Mucosa of rectum (tissue), 2 donors: ENCODE data around the gene ELL.

ENCODE experiments used
- H3K27ac ChIP-seq, 2 donors: one replicate each; pipeline ENCODE4 v1.7.0; 2013; ENCODE audit warnings: inconsistent platforms in 2 of 2, low read depth in 2 of 2, low read length in 2 of 2
- H3K27me3 ChIP-seq, 2 donors: one replicate each; pipeline ENCODE4 v1.7.0; 2013; ENCODE audit warnings: low read length in 2 of 2; ENCODE audit not compliant: control insufficient read depth in 2 of 2, insufficient read depth in 2 of 2
- H3K36me3 ChIP-seq, 2 donors: one replicate each; pipeline ENCODE4 v1.7.0; 2013; ENCODE audit warnings: low read length in 2 of 2; ENCODE audit not compliant: control insufficient read depth in 2 of 2, insufficient read depth in 2 of 2
- H3K4me1 ChIP-seq, 2 donors: one replicate each; pipeline ENCODE4 v1.7.0; 2013; ENCODE audit warnings: low read length in 2 of 2, mild to moderate bottlenecking in 1 of 2; ENCODE audit not compliant: control insufficient read depth in 2 of 2, insufficient read depth in 2 of 2
- H3K4me3 ChIP-seq, 2 donors: one replicate each; pipeline ENCODE4 v1.7.0; 2013; ENCODE audit warnings: low read length in 2 of 2
- H3K9ac ChIP-seq, 2 donors: one replicate each; pipeline ENCODE4 v1.7.0; 2013; ENCODE audit warnings: low read length in 2 of 2, low read depth in 1 of 2, mild to moderate bottlenecking in 1 of 2
- H3K9me3 ChIP-seq, 2 donors: one replicate each; pipeline ENCODE4 v1.7.0; 2013; ENCODE audit warnings: low read length in 2 of 2; ENCODE audit not compliant: control insufficient read depth in 2 of 2
- donor health status: healthy.
- donor health status: Normal muscosa, but diverticular disease.

Gene ELL

DNA sequence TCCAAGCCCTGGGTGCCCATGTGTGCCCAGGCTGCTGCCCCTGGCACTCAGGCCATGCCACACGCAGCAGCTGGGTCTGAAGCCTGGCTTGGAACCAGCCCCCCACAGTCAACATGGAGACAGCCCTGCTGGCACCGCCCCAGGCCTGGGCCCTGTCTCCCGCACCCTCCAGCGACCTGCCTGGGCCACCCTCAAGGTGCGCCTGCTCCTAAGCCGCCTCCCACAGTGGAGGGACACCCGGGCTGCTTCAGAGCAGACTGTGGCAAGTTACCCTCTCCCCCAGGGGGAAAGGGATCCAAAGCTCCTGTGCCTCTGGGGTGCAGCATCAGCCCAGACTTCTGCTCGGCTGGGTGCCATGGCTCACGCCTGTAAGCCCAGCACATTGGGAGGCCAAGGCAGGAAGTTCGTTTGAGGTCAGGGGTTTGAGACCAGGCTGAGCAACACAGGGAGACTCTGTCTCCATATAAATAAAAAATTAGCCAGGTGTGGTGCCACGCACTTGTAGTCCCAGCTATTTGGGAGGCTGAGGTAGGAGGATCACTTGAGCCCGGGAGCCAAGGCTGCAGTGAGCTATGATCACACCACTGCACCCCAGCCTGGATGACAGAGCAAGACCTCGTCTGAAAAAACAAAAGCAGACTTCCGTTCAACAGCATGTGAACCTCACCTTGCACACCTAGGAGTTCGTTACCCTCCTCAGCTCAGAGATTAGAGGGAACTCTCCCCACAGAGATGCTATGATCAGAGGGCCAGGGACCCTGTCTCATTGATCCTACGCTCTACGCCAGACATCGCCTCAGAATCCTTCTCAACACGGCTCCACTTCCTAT is 15.6 kb downstream of the ELL start:
- no peak overlapping the region for H3K4me3 ChIP-seq
- H3K4me1 ChIP-seq = peaks cover 79 to 82% of the 10 kb centered on the region in 2 donors
- no peaks in the 10 kb centered on the region for H3K36me3 ChIP-seq
- H3K9me3 ChIP-seq = no peaks in the 10 kb centered on the region
- peak overlapping the region in 1 of 2 donors; percentile 59 for H3K9ac ChIP-seq
- peak overlapping the region; percentile 76 to 92 for H3K27ac ChIP-seq
- H3K27me3 ChIP-seq = no peaks in the 10 kb centered on the region

DNA sequence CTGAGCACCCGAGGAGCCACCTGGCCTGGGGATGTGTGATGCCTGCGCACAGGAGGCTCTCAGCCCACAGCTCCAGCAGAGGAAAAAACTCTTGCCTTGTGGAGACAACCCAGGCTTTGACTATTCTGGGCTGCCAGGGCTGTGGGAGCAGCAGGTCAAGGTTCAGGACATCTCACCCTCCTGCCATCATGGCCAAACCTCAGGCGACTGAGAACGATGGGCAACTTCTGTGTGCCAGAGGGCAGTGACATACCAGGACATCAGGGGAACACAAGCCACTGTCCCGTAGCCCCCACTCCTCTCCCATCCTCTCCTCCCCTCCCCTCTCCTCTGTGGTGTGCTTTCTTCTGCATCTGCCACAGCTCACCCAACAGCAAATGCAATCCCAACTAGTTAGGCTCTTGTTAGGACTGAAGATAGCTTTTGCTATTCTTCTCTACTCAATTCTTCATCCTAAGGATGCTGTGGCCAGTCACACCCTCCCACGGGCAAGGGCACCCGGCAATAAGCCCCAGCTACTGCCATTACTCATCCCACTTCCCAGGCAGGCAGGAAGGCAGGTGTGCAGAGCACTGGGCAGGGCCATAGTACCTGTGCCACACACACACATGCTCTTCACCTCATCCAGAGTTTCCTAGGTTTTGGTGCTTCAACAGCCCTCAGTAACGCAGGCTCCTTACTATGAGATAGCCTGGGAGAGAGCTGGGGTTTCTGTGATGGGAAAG is 16.8 kb downstream of the ELL start:
- no peaks in the 10 kb centered on the region for H3K36me3 ChIP-seq
- peak overlapping the region in 1 of 2 donors; percentile 48 for H3K4me3 ChIP-seq
- peak overlapping the region; percentile 84 to 92 for H3K27ac ChIP-seq
- no peaks in the 10 kb centered on the region for H3K27me3 ChIP-seq
- H3K9ac ChIP-seq = peak overlapping the region; percentile 39 to 68
- peaks cover 84 to 88% of the 10 kb centered on the region in 2 donors for H3K4me1 ChIP-seq
- H3K9me3 ChIP-seq = no peaks in the 10 kb centered on the region

GRCh38 chr19:18503971-18504885 is 17.6 kb downstream of the ELL start:
- Histone ChIP-seq H3K9ac (peak overlapping the region; percentile 62 to 68), H3K4me3 (peak overlapping the region in 1 of 2 donors; percentile 56)

GRCh38 chr19:18503337-18503970 is 18.4 kb downstream of the ELL start:
- H3K27me3 ChIP-seq = no peaks in the 10 kb centered on the region
- no peaks in the 10 kb centered on the region for H3K36me3 ChIP-seq
- peak overlapping the region in 1 of 2 donors; percentile 56 for H3K4me3 ChIP-seq
- H3K27ac ChIP-seq = peak overlapping the region; percentile 84 to 92
- no peaks in the 10 kb centered on the region for H3K9me3 ChIP-seq
- peaks cover 83 to 90% of the 10 kb centered on the region in 2 donors for H3K4me1 ChIP-seq
- peak overlapping the region; percentile 62 to 68 for H3K9ac ChIP-seq

More at GRCh38 chr19:18503971-18504885, 17.6 kb downstream of the ELL start:
- no peaks in the 10 kb centered on the region for H3K36me3 ChIP-seq
- peaks cover 87 to 93% of the 10 kb centered on the region in 2 donors for H3K4me1 ChIP-seq
- no peaks in the 10 kb centered on the region for H3K27me3 ChIP-seq
- H3K9me3 ChIP-seq = no peaks in the 10 kb centered on the region
- peak overlapping the region; percentile 84 to 92 for H3K27ac ChIP-seq

DNA sequence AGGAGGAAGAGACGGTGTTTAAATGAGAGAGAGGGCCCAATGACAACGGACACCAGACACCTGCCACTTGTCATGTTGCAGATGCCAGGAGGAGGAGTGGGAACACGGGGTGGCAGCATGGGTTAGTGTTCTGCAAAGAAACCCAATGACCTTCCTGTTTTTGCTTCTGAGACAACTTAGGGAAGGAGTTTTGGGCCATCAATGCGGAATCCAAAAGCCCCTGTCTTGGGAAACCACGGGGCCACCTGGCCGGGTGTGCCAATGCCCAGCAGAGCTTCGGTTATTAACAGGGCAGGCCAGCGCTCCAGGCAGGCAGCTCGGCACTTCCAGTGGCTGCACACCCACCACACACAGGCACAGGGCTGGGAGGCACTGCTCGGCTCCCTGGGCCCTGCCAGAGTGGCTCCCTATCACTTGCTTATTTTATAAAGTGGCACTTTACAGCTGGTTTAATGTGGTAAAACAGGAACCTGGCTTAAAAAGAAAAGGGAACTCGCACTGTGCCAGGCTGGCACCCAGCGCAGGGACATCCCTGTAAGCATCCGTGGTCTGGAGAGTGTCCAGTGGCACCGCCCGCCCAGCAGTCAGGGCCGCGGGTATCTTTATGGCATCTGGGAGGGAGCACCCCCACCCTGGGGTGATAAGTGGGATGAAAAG is 19.1 kb downstream of the ELL start:
- Histone ChIP-seq H3K4me1 (peaks cover 76 to 83% of the 10 kb centered on the region in 2 donors), H3K36me3 (no peaks in the 10 kb centered on the region), H3K9me3 (no peaks in the 10 kb centered on the region), H3K27ac (peak overlapping the region; percentile 84 to 92), H3K4me3 (no peak overlapping the region), H3K27me3 (no peaks in the 10 kb centered on the region), H3K9ac (peak overlapping the region in 1 of 2 donors; percentile 62)

DNA sequence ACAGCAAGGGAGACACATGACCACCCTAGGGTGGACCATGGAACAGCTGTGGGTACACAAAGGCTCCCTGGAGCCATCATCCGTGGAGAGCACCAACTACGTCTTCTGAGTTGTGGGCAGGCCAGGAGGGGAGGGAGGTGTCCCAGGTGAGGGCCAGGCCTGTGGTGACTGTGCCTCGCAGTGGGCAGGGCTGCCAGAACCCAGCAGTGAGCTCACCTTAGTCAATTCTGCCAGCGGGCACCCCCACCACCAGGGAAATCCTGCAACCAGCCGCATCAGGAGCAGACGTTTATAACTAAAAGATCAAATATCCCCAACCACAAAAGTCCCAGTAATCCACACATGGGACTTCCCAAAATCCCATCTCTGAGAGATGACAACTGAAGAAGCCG is 19.6 kb downstream of the ELL start:
- H3K9me3 ChIP-seq = no peaks in the 10 kb centered on the region
- H3K4me1 ChIP-seq = peaks cover 72 to 78% of the 10 kb centered on the region in 2 donors
- H3K27ac ChIP-seq = peak overlapping the region in 1 of 2 donors; percentile 15
- H3K36me3 ChIP-seq = no peaks in the 10 kb centered on the region
- H3K9ac ChIP-seq = no peak overlapping the region
- no peaks in the 10 kb centered on the region for H3K27me3 ChIP-seq
- no peak overlapping the region for H3K4me3 ChIP-seq

DNA sequence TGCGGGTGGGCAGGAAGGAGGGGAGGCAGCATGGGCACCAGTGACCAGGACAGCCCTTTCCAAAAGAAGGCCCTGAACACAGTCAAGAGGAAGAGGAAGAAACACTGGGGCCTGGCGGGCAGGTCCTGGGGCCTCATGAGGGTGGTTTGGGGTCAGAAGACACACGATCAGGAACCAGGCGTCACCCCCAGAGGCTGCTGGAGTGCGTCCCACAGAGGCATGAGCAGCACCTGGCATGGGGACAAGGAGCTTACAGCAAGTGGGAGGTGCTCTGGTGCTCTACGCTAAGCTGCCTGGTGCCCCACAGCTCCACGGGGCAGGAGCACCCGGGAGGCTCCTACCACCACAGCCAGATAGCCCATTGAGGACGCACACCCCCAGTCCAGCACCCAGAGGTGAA is 20.0 kb downstream of the ELL start:
- Histone ChIP-seq H3K27ac (peak overlapping the region in 1 of 2 donors; percentile 15), H3K4me1 (peaks cover 71 to 74% of the 10 kb centered on the region in 2 donors), H3K4me3 (no peak overlapping the region)

DNA sequence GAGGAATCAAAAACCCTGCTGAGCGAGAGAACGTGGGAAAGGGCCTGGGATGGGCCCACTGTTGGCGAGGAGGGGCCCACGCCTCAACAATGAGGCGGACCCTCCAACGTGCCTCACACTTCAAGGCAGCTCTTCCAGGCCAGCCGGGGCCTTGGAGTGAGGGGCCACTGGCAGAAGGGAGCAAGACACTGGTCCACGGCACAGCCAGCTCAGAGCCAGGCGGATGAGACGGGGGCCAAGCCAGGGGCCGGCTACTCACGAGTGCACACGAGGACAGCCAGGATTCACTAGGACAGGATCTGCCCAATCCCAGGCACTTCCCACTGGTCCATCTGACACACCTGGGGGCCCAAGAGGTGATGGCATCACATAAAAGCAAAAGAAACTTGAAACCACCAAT is 20.5 kb downstream of the ELL start:
- H3K9ac ChIP-seq = no peak overlapping the region
- no peak overlapping the region for H3K4me3 ChIP-seq
- peak overlapping the region in 1 of 2 donors; percentile 0 for H3K27ac ChIP-seq
- peaks cover 71 to 74% of the 10 kb centered on the region in 2 donors for H3K4me1 ChIP-seq
- H3K27me3 ChIP-seq = no peaks in the 10 kb centered on the region
- H3K36me3 ChIP-seq = no peaks in the 10 kb centered on the region
- H3K9me3 ChIP-seq = no peaks in the 10 kb centered on the region

More for the DNA sequence above, 20.0 kb downstream of the ELL start:
- Histone ChIP-seq H3K36me3 (no peaks in the 10 kb centered on the region), H3K27me3 (no peaks in the 10 kb centered on the region), H3K9me3 (no peaks in the 10 kb centered on the region), H3K9ac (no peak overlapping the region)

- H3K9me3 ChIP-seq = no peaks in the 10 kb centered on the region
- H3K9ac ChIP-seq = no peak overlapping the region
- H3K4me1 ChIP-seq = peaks cover 71 to 74% of the 10 kb centered on the region in 2 donors
- H3K4me3 ChIP-seq = no peak overlapping the region
- no peaks in the 10 kb centered on the region for H3K36me3 ChIP-seq
- no peaks in the 10 kb centered on the region for H3K27me3 ChIP-seq
- peak overlapping the region in 1 of 2 donors; percentile 9 for H3K27ac ChIP-seq
These were observed 21.1 kb downstream of the ELL start for GRCh38 chr19:18500799-18501198.
